OCI-LY7 (cell line): Measurements from ENCODE around the gene RAD21L1. TPM values are rescaled to one million over a fixed set of nuclear protein-coding genes. Genes with fewer than 3 reads are reported as not detected.

ENCODE experiments used
- BruUV-seq: library from RNA; stranded (reverse); fragments of 400-500 nt; replicated peaks from 2 replicates; lab custom pipeline; 2021; lab: Mats Ljungman, UMichigan
- CTCF ChIA-PET: fragments of 300-600 bp; sonication (Branson Sonifier 250); formaldehyde crosslinking; loops from one replicate; lab custom pipeline; 2022; ENCODE audit warnings: antibody characterized with exemption; ENCODE audit not compliant: unreplicated experiment; lab: Charles Lee
- POLR2A ChIA-PET: fragments of 300-600 bp; sonication (Branson Sonifier 250); formaldehyde crosslinking; loops from one replicate; lab custom pipeline; 2022; ENCODE audit warnings: antibody characterized with exemption; lab: Charles Lee
- DNase-seq: peaks from one replicate; pipeline ENCODE4 v3.0.0-alpha.2; 2015; ENCODE audit warnings: low spot score
- H2AFZ ChIP-seq: fragments of 200-600 bp; sonication (generic), shearing (Covaris generic); 2 replicates; pipeline ENCODE4 v1.6.1; 2014; ENCODE audit warnings: mild to moderate bottlenecking, antibody characterized with exemption, low read length, moderate library complexity
- H3K27ac ChIP-seq: fragments of 200-600 bp; sonication (generic); 2 replicates; pipeline ENCODE4 v1.5.1; 2014; ENCODE audit warnings: mixed run types, low read depth, mild to moderate bottlenecking, moderate library complexity, low read length, inconsistent platforms; ENCODE audit not compliant: poor library complexity, severe bottlenecking
- H3K36me3 ChIP-seq: fragments of 200-600 bp; sonication (generic); 2 replicates; pipeline ENCODE4 v1.6.1; 2014; ENCODE audit warnings: mild to moderate bottlenecking, antibody characterized with exemption, low read length, moderate library complexity, mixed read lengths; ENCODE audit not compliant: insufficient read depth
- H3K4me1 ChIP-seq: fragments of 200-600 bp; sonication (generic); 2 replicates; pipeline ENCODE4 v1.5.1; 2014; ENCODE audit warnings: mild to moderate bottlenecking, low read length; ENCODE audit not compliant: insufficient read depth, poor library complexity, severe bottlenecking
- H3K4me2 ChIP-seq: fragments of 200-600 bp; sonication (generic); 2 replicates; pipeline ENCODE4 v1.6.1; 2014; ENCODE audit warnings: mild to moderate bottlenecking, low read length
- H3K4me3 ChIP-seq: fragments of 200-600 bp; sonication (generic); 2 replicates; pipeline ENCODE4 v1.5.1; 2014; ENCODE audit warnings: mild to moderate bottlenecking, low read depth, low read length; ENCODE audit not compliant: poor library complexity, severe bottlenecking
- H3K79me2 ChIP-seq: fragments of 200-600 bp; sonication (generic); 2 replicates; pipeline ENCODE4 v1.6.1; 2016; ENCODE audit warnings: low read depth, mild to moderate bottlenecking, low read length, moderate library complexity, mixed read lengths; ENCODE audit not compliant: insufficient read depth
- H3K9me2 ChIP-seq: fragments of 200-600 bp; sonication (generic); 2 replicates; pipeline ENCODE4 v1.6.1; 2016; ENCODE audit warnings: mild to moderate bottlenecking, low read length, mixed read lengths; ENCODE audit not compliant: insufficient read depth
- H3K9me3 ChIP-seq: fragments of 200-600 bp; sonication (generic); 2 replicates; pipeline ENCODE4 v1.6.1; 2014; ENCODE audit warnings: mild to moderate bottlenecking, mixed run types, low read length, mixed read lengths
- H4K20me1 ChIP-seq: fragments of 200-600 bp; sonication (generic); 2 replicates; pipeline ENCODE4 v1.6.1; 2014; ENCODE audit warnings: mild to moderate bottlenecking, antibody characterized with exemption, low read length, moderate library complexity, mixed read lengths; ENCODE audit not compliant: insufficient read depth
- EZH2phosphoT487 ChIP-seq: fragments of 200-600 bp; sonication (generic); IDR thresholded peaks from 2 replicates; pipeline ENCODE4 v1.6.1; 2018; ENCODE audit warnings: low read depth, borderline replicate concordance, mild to moderate bottlenecking, mixed run types, antibody characterized with exemption, low read length, moderate library complexity, mixed read lengths
- intact Hi-C: fragments of 100-400 bp; cut with micrococcal nuclease; formaldehyde crosslinking; loops from one replicate; pipeline ENCODE4 v1.10.0; 2022; ENCODE audit not compliant: unreplicated experiment
- total RNA-seq, 2 experiments: library from RNA; depleted of rRNA in 1 of 2; stranded (reverse); fragments of >200 nt in 1 of 2; shearing (Covaris generic) in 1 of 2; gene quantifications; 2 replicates each; pipeline ENCODE4 v1.2.3, GENCODE V29; 2014 to 2022
- TF ChIP-seq, protein P1 (sequence below): fragments of 200-600 bp; sonication (generic); conservative IDR thresholded peaks from 2 replicates; pipeline ENCODE4 v1.5.1; 2014; ENCODE audit warnings: mild to moderate bottlenecking, antibody characterized with exemption, low read length, moderate library complexity, mixed read lengths

Gene RAD21L1
- total RNA-seq, 2 experiments from 2014 or later = not detected

DNA sequence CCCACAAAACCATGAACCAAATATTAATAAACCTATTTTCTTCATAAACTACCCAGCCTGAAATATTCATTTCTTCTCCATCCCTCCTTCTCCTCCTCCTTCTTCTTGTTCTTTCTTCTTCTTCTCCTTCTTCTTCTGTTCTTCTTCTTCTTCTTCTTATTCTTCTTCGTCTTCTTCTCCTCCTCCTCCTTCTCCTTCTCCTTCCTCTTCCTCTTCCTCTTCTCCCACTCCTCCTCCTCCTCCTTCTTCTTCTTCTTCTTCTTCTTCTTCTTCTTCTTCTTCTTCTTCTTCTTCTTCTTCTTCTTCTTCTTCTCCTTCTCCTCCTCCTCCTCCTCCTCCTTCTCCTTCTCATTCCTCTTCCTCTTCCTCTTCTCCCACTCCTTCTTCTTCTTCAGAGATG is 36.0 kb upstream of the RAD21L1 start:
- H3K79me2 ChIP-seq = no peaks in the 10 kb centered on the region
- TF ChIP-seq EZH2phosphoT487 = no peak
- TF ChIP-seq, protein P1, sequence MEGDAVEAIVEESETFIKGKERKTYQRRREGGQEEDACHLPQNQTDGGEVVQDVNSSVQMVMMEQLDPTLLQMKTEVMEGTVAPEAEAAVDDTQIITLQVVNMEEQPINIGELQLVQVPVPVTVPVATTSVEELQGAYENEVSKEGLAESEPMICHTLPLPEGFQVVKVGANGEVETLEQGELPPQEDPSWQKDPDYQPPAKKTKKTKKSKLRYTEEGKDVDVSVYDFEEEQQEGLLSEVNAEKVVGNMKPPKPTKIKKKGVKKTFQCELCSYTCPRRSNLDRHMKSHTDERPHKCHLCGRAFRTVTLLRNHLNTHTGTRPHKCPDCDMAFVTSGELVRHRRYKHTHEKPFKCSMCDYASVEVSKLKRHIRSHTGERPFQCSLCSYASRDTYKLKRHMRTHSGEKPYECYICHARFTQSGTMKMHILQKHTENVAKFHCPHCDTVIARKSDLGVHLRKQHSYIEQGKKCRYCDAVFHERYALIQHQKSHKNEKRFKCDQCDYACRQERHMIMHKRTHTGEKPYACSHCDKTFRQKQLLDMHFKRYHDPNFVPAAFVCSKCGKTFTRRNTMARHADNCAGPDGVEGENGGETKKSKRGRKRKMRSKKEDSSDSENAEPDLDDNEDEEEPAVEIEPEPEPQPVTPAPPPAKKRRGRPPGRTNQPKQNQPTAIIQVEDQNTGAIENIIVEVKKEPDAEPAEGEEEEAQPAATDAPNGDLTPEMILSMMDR = no peak
- intact Hi-C loops = no loop called here
- no peaks in the 10 kb centered on the region for H3K36me3 ChIP-seq
- no peak overlapping the region for H3K4me2 ChIP-seq
- CTCF ChIA-PET = no interaction called here
- POLR2A ChIA-PET = no interaction called here
- DNase-seq = no peak
- no peaks in the 10 kb centered on the region for H3K9me3 ChIP-seq
- no peaks in the 10 kb centered on the region for H3K4me1 ChIP-seq
- H3K27ac ChIP-seq = no peak overlapping the region
- H4K20me1 ChIP-seq = no peaks in the 10 kb centered on the region
- no peaks in the 10 kb centered on the region for H3K9me2 ChIP-seq
- no TSS peak for BruUV-seq
- no peak overlapping the region for H3K4me3 ChIP-seq
- H2AFZ ChIP-seq = no peak overlapping the region

DNA sequence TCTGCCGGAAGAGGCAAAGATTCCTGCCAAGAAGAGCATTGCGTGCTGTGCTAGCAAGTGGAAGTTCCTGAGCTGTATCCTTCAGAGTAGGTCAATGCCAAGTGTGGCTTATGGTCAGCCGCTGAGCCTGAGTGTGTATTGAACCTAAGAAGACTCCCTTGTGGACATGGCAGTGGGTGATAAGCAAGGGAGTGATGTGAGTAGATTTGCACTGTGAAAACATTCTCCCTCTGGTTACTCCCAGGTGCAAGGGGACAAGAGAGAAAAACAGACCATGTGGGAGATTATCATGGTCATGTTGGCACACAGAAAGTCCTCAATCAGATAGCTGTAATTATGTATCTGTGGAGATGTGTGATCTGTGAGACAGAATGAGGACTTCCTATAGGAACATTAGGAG is 35.0 kb upstream of the RAD21L1 start:
- no peak for DNase-seq
- H3K9me2 ChIP-seq = no peaks in the 10 kb centered on the region
- ChIA-PET CTCF (no interaction called here), POLR2A (no interaction called here)
- H3K36me3 ChIP-seq = no peaks in the 10 kb centered on the region
- H3K4me3 ChIP-seq = no peak overlapping the region
- H3K4me2 ChIP-seq = no peak overlapping the region
- no peaks in the 10 kb centered on the region for H3K79me2 ChIP-seq
- H3K4me1 ChIP-seq = no peaks in the 10 kb centered on the region
- no TSS peak for BruUV-seq
- no peak for TF ChIP-seq EZH2phosphoT487
- H4K20me1 ChIP-seq = no peaks in the 10 kb centered on the region
- H3K27ac ChIP-seq = no peak overlapping the region
- H3K9me3 ChIP-seq = no peaks in the 10 kb centered on the region
- intact Hi-C loops = no loop called here
- no peak overlapping the region for H2AFZ ChIP-seq

DNA sequence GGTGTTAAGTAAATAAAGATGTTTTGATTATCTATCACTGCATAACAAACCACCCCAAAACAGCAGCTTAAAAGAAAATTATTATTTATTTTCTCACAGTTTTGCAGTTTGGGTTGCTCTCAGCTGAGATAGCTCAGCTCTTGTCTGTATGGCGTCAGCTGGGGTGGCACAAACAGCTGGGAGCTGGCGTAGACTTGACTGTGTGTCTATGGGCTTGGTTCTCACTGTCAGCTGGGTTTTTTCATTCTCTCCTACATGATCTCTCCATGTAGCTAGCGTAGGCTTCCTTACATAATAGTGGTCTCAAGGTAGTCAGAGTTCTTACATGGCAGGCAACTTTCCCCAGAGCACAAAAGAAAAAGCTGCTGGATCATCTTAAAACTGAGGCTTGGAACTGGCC is 34.5 kb upstream of the RAD21L1 start:
- H3K27ac ChIP-seq = no peak overlapping the region
- POLR2A ChIA-PET = no interaction called here
- no peak overlapping the region for H2AFZ ChIP-seq
- intact Hi-C loops = no loop called here
- no peaks in the 10 kb centered on the region for H3K9me3 ChIP-seq
- BruUV-seq = no TSS peak
- H3K79me2 ChIP-seq = no peaks in the 10 kb centered on the region
- no peak for DNase-seq
- no peaks in the 10 kb centered on the region for H3K9me2 ChIP-seq
- H3K4me1 ChIP-seq = no peaks in the 10 kb centered on the region
- TF ChIP-seq, protein P1 = no peak
- no peak for TF ChIP-seq EZH2phosphoT487
- H3K36me3 ChIP-seq = no peaks in the 10 kb centered on the region
- H3K4me3 ChIP-seq = no peak overlapping the region
- no peak overlapping the region for H3K4me2 ChIP-seq
- CTCF ChIA-PET = no interaction called here
- no peaks in the 10 kb centered on the region for H4K20me1 ChIP-seq
